DMS53 (cell line): ENCODE measurements around the gene LIG3.
"Not testable (repeated sequence)": the region's sequence is repeated elsewhere in the genome, so short reads cannot be mapped to it uniquely, and the experiment has no call there.

Experiments used
- DNase-seq: peaks from one replicate; lab custom pipeline; 2025; lab: John Stamatoyannopoulos, UW

LIG3 gene

DNA sequence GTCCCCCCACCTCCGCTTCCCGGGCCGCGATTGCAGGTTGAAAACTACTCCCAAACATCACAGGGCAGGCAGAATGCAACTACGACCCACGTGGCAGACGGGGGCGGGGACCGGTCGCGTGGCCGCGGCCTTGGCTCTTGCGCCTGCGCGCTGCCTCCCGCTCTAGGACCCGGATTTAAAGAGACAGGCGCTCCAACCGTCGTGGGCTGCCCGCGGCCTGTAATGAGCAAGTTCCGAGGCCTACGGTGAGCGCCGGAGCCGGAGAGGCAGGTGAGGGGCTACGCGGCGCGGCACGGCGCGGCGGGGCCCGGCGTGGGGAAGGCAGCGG is at the start of gene LIG3:
Gene LIG3, plus strand, starts transcription at position 160 of the 328 bp plus-strand sequence. CDS start 2,494 bp downstream, outside the sequence.
- peak; percentile 92 for DNase-seq

DNA sequence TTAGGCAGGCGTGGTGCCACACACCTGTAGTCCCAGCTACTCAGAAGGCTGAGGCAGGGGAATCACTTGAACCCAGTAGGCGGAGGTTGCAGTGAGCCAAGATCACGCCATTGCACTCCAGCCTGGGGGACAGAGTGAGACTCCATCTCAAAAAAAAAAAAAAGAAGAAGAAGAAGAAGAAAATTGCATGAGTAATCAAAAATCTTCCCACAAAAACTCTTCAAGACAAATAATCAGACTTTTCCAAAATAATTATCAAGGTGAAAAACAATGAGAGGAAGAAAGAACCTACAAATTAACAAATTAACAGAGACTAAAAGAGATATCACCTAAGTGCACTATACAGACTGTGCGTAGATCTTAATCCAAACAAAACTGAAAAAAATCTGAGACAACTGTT is 29.5 kb upstream of the LIG3 start:
- DNase-seq: not testable (repeated sequence)

DNA sequence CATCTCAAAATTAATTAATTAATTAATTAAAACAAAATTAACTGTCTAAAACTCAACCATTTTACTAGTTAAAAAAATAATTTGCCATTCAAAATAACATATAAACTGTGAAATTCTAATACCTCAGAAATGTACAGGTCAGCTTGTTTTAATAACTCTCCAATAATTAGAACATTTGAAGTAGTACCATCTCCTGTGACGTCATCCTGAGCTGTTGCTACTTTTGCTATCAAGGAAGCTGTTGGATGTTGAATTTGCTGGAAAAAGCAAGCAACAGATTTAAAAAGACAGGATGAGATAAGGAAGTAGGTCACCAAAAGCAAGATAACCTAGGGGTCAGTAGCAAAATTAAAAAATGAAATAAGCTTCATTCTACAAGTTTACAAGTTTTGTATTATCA is 21.9 kb upstream of the LIG3 start:
- DNase-seq: no peak

DNA sequence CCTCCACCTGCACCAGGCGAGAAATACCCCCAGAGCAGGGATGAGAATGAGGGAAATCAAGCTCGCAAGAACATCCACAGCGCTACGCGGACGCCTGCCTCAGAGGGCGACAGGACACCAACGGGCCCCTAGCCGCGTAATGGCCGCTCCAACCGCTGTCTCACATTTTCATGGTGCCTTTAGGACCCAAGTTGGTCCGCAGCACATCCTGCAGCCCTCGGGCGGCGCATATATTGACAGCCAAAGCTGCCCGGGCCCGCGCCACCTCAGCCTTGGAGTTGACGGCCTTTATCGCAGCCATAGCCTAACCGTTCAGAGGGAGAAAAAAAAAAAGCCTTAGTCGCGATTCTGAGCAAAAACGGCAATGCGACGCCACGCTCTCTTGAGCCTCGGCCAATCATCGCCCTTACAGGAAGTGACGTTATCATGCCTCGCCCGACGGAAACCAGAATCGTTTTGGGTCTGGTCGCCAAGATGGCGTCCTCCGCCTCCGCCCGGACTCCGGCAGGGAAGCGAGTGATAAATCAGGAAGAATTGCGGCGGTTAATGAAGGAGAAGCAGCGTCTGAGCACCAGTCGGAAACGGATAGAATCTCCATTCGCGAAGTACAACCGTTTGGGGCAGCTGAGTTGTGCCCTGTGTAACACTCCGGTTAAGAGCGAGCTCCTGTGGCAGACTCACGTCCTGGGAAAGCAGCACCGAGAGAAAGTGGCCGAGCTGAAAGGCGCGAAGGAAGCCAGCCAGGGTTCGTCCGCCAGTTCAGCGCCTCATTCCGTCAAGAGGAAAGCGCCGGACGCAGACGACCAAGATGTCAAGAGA is 19.0 kb upstream of the LIG3 start, which contains the start of the genes CCT6B and ZNF830:
Gene CCT6B, minus strand, starts transcription at position 368 of the 819 bp plus-strand sequence. Its CDS starts 67 bp downstream, at position 301.
Gene ZNF830, plus strand, starts transcription at position 448 of the 819 bp plus-strand sequence. Its CDS starts 27 bp downstream, at position 475.
- DNase-seq: peak; percentile 93

DNA sequence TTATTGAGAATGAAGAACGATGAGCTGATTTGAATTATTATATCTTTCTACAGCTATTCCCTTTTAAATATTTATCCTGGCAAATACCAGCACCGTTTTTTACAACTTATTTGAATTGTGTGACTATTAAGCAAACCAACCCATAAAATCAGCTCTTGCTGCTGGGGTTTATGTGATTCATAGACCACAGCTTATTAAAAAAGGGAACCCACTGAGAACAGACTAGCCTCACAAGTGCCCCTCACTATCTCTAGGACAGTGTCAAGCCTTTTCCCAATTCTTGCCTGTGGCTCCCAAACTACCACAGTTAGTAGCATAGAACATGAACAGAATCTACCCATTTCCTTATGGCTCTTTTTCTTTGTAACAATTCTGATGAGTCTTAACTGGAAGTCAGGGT is 6.1 kb upstream of the LIG3 start:
- DNase-seq: no peak

DNA sequence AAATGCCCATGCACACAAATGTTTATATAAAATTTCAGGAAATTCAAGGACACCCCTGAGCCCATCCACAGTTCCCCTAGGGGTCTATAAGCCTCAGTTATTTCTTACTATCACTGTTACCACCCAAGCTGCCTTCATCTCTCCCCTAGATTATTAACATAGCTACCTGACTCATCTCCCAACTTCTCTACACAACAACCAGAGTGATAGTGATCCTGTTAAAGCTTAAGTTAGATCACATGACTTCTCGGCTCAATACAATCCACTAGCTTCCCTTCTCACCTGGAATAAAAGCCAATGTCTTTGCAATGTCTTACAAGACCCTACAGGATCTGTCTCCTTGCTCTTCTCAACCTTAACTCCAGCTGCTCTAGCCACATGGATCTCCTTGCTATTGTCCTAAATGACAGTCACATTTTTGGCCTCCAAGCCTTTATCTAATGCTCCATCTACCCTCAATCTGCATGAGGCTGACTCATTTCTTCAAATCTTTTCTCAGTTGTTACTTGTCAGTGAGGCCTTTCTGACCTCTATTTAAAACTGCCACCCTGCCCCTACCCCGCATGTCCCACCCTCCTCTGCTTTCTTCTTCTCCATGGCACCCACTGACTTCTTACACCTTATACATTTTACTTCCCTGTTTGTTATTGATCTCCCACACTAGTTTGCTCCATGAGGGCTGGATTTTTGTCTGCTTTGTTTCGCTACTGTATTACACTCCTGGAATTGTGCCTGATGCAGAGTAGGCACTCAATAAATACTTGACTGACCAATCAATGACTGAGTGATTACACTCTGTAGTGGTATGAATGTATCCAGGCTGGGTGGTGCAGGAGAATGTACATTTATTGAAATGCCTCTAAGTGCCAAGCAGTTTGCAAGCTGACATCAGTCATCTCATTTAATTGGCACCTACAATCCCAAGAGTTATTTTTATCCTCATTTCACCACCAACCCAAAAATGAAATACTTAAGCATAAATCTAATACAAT is 5.2 kb upstream of the LIG3 start:
- no peak for DNase-seq

DNA sequence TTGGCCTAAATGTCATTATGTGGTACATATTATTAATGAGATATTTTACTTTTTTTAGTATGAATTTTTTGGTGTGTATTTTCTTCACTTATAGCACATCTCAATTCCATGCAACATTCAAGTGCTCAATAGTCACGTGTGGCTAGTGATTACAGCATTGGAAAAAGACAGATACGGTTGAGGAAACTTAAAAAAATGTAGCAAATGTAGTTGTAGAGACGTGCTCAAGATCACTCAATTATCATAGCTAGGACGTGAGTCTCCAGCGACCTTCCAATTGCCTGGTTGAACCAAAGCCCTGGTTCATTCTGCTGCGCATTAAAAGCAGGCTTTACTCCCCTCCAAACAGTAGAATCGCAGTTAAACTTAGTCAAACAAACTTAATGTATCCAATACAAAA is 1.2 kb upstream of the LIG3 start:
- DNase-seq: no peak

DNA sequence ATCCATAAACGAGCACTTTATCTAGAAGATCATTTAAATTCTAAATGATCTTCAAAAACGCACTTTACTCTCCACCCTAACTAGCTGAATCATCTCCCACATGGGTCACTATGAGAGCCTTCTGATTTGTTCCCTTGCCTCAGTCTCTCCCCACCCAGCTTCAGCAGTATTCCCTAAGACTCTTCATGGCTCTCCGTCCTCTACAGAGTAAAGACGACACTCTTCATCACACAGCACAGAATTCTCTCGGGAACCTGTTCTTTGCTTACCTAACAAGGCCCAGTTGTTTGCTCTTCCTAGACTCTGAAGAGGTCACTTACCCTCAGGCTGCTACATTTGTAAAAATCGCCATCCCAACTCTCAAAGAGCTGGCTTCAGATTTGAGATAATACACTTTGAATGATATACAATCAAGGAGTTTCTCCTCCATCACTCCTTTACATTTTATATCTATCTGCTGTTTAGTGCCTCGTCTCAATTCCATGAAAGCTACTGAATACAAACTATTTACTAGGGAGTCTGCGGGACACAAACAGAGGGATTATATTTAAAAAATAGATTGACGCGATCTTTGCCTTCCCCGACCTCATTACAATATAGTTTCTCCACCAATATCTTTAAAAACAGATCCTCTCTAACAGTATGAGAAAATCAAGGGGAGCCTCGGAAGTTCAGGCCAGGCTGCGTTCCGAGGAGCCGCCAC is 511 bp upstream of the LIG3 start:
- peak; percentile 13 for DNase-seq

DNA sequence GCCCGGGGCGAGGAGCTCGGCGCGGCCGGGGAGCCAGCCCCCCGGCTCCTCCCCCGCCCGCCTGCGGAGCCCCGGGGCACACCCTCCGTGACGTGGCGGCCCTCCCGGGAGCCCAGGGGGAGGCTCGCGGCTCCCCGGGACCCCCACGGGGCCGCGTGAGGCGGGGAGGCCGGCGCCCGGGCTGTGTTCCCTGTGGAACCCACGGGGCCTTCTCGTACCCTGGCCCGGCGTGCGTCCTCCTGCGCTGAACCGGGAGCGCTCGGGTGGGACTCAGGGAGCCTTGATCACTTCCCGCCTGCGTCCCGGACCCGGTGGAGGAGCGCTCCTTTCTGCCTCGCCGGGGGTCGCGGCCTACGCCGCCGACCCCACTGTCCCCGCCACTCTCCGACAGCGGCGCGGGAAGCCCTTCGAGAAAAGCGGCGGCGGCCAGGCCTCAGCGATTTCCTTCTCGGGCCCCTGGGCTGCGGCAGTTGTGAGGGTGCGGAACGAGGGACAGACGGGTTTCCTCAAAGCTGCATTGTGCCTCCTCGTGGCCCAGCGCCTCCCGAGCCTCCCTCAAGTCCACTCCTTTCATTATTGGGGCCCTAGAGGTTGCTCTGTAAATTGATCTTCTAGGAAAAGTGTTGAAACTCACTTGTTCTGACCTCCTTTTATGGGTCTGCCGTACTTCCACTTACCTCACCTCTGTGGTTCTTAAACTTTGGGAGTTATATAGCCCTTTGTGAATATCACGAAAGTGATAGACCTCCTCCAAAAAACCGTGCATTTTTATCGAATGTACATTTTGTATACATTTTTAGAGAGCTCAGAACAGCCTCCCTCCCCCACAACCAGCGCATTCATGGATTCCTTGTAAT is 597 bp downstream of the LIG3 start:
- peak; percentile 57 for DNase-seq

DNA sequence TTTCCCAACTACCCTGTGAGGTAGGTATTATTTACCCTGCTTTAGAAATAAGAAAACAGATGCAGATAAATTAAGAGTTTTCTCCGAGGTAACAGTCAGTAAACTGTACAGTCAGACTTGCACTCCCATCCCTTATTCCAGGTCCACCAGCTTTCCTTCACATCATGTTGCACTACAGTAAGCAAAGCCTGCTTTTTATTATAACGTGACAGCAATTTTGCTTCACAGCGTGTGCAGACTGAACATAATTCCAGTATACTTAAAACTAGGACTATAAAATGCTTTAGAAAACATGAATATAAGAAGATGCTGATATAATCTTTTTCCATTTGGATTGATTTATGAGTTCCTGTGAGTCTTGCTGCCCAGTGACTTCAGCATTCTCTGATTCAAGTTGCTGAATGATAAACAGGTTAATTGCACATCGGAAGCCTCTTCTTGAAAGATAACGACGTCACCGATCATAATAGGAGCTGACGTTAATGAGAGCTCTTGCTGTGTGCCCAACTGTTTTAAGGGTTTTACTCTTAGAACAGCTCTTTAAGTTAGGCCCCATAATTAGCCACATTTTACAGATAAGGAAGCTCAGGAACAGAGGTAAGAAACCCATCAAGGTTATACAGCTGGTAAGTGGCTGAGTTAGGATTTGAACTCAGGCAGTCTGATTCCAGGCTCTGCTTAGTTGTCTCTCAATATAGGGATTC is 1.4 kb downstream of the LIG3 start:
- DNase-seq: no peak

DNA sequence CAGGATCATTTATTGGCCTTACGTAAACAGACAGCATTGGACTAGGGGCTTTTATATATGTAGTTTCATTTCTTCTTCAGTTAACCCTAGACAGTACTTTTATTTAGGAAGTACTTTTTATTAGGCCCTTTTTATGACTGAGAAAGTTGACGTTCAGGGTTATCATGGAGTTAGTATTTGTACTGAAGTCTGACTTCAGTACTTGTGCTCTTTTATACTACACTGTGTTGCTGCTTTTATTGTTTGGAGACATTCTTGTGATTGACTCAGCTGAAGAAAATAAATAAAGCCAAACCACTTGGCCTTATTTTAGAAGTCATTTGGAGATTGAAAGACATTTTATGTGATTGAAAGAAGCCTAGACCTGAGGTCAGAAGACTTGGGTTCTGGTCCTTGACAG is 6.9 kb downstream of the LIG3 start:
- no peak for DNase-seq

DNA sequence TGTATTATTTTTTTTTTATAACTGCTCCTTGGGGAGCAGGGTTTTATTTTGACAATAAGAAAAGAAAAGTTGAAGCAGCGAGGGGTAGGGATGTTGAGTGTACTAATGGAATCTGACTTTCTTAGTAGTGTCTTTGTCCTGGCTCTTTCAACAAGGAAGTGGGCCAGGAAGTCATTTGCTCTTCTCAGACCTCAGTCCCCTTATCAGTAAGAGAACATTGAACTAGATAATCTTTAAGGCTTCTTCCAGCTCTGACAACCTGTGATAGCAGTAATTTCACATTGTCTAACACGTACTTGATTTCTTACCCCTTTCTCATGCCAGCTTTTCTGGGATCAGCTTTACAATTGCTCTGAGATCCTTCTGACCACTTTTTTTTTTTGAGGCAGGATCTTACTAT is 8.3 kb downstream of the LIG3 start:
- DNase-seq: no peak

DNA sequence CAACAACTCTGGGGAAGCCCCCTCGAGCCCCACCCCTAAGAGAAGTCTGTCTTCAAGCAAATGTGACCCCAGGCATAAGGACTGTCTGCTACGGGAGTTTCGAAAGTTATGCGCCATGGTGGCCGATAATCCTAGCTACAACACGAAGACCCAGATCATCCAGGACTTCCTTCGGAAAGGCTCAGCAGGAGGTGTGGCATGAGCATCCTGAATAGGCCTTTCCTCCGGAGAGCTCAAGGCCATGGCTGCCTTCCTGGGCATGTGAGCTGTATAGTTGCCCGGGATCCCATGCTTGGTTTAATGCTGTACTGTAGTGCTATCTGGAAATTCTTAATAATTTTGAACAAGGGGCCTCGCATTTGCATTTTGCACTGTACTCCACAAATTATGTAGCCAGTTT is 9.2 kb downstream of the LIG3 start:
- no peak for DNase-seq

DNA sequence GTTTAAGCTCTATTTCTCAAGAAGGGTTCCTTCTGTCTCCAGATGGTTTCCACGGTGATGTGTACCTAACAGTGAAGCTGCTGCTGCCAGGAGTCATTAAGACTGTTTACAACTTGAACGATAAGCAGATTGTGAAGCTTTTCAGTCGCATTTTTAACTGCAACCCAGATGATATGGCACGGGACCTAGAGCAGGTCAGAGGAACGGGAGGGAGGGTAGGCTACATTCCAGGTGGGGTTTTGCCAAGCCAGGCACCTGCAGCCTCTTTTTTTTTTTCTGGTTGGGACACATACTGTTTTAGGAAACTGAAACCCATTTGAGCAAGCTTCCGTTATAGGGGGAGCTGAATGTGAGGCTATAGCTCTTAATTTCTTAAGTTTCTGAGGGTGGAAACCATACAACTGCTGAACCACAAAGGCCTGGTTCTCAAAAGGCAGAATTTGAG is 10.6 kb downstream of the LIG3 start:
- DNase-seq: no peak

DNA sequence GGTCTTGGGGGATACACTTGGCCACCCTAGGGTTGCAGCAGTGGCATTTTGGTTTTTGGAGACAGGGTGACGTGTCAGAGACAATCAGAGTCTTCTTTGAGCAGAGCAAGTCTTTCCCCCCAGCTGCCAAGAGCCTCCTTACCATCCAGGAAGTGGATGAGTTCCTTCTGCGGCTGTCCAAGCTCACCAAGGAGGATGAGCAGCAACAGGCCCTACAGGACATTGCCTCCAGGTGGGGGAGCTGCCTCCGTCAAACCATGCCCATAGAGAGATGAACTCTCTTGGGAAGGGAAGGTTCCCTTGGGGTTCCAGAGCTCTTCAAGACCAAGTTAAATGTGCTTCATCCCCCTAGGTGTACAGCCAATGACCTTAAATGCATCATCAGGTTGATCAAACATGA is 11.3 kb downstream of the LIG3 start:
- DNase-seq: no peak

DNA sequence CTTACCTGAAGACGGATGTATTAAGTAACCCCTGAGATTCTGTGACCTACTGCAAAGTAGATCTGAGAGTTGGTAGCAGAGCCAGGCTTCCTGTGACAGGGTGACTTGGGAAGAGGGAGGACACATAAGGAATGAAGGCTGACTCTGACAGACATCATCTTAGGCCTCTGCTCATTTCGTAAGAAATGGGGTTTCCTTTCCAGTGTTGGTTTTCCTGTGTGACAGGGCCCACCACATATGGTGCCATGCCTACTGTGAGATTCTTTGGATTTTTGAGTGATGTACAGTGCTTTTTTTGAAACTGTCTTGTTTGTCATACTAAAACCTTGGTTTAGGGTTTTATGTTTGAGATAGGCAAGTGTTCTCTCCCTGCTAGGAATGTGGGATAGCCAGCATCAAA is 12.7 kb downstream of the LIG3 start:
- no peak for DNase-seq

DNA sequence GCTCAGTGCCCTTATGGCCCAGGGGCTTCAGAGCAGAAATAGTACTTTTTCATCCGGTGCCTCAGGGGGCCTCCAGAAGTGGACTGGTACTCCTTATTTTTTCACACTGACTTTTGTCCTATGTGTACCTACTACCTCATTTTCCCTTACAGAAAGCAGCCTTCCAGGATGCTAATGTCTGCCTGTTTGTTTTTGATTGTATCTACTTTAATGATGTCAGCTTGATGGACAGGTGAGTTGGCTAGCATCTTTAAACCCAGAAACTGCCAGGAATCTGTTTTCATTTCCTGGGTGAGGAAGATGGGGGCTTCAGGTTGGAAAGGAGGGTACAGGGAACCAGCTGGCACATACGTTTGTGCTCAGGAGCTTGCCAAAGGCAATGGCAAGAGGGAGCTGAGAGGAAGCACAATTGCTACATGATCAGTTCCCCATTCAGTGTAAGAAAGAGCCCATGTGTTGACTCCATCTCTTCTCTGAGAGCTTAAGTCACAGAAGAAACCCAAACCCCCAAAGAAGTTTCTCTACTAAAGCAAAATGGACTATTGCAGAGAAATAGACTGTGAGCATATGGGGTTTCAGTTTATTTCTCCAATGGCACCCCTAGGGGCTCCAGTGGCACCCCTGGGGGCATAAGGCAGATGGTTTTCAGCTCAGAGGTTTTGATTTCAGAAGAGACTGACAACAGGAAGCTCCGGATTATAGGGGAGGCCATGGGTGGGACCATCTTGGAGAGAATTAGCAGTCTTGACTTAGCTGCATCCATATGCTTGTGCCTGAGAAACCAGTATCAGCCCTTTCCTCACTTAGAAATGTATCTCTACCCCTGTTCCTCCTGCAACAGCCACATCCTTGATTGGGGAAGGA is 16.3 kb downstream of the LIG3 start:
- DNase-seq: no peak

DNA sequence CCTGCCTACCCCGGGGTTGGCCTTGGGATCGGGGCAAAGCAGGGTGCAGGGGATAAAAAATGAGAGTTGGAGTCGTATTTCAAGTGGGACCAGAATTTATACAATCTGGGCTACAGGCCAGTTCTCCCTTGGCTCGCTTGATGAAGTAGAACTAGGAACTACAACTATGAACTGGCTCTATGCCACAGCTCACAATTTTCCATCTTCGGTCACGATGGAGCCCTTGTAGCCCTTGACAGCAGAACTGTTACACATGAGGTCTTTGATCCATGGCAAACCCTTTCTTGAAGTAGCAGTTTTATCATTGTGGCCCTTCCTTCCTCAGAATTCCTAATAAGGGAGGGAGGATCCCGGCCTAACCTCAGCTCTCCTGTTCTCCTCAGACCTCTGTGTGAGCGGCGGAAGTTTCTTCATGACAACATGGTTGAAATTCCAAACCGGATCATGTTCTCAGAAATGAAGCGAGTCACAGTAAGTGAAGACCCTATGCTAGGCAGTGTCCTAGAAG is 17.1 kb downstream of the LIG3 start:
- no peak for DNase-seq

DNA sequence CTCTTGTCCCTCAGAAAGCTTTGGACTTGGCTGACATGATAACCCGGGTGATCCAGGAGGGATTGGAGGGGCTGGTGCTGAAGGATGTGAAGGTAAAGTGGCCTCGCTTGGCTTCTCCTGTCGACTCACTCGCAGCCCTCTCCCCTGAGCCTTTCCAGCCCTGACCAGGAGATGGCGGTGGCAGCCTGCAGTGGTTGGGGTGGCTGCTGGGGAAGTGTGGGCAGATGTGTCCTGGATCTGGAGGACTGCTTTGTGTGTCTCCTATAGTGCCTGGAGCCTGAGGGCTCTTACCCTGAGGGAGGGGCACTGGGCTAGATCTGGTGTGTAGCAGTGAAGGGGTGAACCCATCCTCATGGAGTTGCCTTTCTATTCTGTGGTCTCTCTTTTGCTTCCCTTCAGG is 17.9 kb downstream of the LIG3 start:
- peak; percentile 69 for DNase-seq
